ENCODE results near the gene SLC19A1. TPM values are rescaled to one million over a fixed set of nuclear protein-coding genes. Genes with fewer than 3 reads are reported as not detected.

SLC19A1 gene
- total RNA-seq, 4 donors from 2014 or later, result 7.6 to 12.8 (median 10.3) TPM; not detected in 1

- DNase-seq, result peak in 1 of 2 donors; percentile 6
Observed at GRCh38 chr21:45537746-45538291, 4.4 kb downstream of the SLC19A1 start.

GRCh38 chr21:45537111-45537745 is 5.0 kb downstream of the SLC19A1 start:
- Histone ChIP-seq H3K27me3 (no peaks in the 10 kb centered on the region), H3K36me3 (no peaks in the 10 kb centered on the region), H3K27ac (no peak overlapping the region), H3K4me3 (no peak overlapping the region), H3K4me1 (peaks cover 0 to 7% of the 10 kb centered on the region in 2 donors), H3K9me3 (no peaks in the 10 kb centered on the region)
- TF ChIP-seq CTCF (IDR thresholded peaks at IDR 0.05), result no peak
- TF ChIP-seq POLR2A (IDR thresholded peaks at IDR 0.05), result no peak
- intact Hi-C loops (cut with DNase I; ENCODE audit: low total_unique reads), result no loop called here
- peak in 1 of 2 donors; percentile 13 for DNase-seq

More at GRCh38 chr21:45537746-45538291, 4.4 kb downstream of the SLC19A1 start:
- Histone ChIP-seq H3K4me1 (peaks cover 0 to 7% of the 10 kb centered on the region in 2 donors), H3K36me3 (no peaks in the 10 kb centered on the region), H3K27ac (no peak overlapping the region), H3K27me3 (no peaks in the 10 kb centered on the region), H3K9me3 (no peaks in the 10 kb centered on the region), H3K4me3 (no peak overlapping the region)
- TF ChIP-seq CTCF (IDR thresholded peaks at IDR 0.05) (no peak), POLR2A (IDR thresholded peaks at IDR 0.05) (no peak)
- intact Hi-C loops (cut with DNase I; ENCODE audit: low total_unique reads), result no loop called here

- TF ChIP-seq CTCF (IDR thresholded peaks at IDR 0.05) (no peak), POLR2A (IDR thresholded peaks at IDR 0.05) (no peak)
Observed at GRCh38 chr21:45536301-45537081, 5.7 kb downstream of the SLC19A1 start.

DNA sequence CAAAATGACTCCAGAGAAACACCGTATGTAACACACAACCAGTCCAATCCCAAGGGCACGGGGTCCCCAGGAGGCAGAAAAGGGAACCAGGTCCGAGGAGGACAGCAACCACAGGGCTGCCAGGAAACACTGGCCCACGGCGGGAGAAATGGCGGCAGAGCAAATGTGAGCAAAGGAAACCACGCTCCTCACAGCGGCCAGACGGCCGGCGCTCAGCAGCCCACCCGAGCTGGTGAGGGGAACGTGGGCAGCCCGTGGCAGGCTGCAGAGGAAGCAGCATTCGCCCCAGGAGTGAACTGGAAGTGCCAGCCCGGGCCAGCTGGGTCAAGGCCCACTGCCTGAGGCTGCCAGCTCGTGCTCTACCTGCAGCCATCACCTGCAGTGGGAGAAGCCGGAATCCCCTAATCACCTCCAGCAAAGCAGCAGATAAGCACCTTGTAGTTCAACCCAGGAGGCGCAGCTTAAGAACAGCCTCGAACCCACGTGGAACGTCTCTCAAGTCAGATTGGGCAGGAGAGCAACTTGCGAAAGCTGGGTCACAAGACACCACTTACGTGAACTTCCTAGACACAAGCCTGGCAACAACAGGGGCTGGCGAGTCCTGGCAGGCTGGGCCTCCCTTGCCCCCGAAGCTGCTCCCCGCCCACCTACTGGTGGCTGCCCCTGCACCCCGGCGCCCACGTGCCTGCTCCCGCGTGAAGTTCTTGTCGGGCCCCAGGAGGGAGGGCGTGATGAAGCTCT is 6.7 kb downstream of the SLC19A1 start:
- H3K27me3 ChIP-seq, result no peaks in the 10 kb centered on the region
- no peak overlapping the region for H3K4me3 ChIP-seq
- TF ChIP-seq POLR2A (IDR thresholded peaks at IDR 0.05) (no peak), CTCF (IDR thresholded peaks at IDR 0.05) (no peak)
- no peaks in the 10 kb centered on the region for H3K4me1 ChIP-seq
- H3K27ac ChIP-seq, result no peak overlapping the region
- H3K9me3 ChIP-seq, result no peaks in the 10 kb centered on the region
- peak in 1 of 2 donors; percentile 14 for DNase-seq
- intact Hi-C loops (cut with DNase I; ENCODE audit: low total_unique reads), result no loop called here
- H3K36me3 ChIP-seq, result no peaks in the 10 kb centered on the region

More at GRCh38 chr21:45536301-45537081, 5.7 kb downstream of the SLC19A1 start:
- H3K9me3 ChIP-seq, result no peaks in the 10 kb centered on the region
- intact Hi-C loops (cut with DNase I; ENCODE audit: low total_unique reads), result no loop called here
- H3K4me3 ChIP-seq, result no peak overlapping the region
- peaks cover 0 to 6% of the 10 kb centered on the region in 2 donors for H3K4me1 ChIP-seq
- no peaks in the 10 kb centered on the region for H3K36me3 ChIP-seq
- no peaks in the 10 kb centered on the region for H3K27me3 ChIP-seq
- DNase-seq, result peak in 1 of 2 donors; percentile 6
- H3K27ac ChIP-seq, result no peak overlapping the region
